ENCODE results near the gene TCN2.
"Not testable (repeated sequence)": the region's sequence is repeated elsewhere in the genome, so short reads cannot be mapped to it uniquely, and the experiment has no call there.

The TCN2 gene

DNA sequence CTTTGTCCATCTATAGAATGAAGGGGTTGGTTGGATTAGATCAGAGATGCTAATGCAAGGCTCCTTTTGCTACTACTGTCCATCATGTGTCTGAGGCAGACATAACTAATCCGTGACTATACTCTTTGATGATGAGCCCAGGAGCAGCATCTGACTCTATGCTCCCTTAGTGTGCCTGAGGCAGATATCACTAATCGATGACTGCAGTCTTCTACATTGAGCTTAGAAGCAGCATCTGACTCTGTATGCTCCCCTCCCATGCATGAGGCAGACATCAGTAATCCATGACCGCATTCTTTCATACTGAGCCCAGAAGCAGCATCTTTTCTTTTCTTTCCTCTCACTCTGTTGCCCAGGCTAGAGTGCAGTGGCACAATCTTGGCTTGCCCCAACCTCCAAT lies 4.2 kb downstream of the TCN2 start:
- DNase-seq (ENCODE audit: low read depth), result no peak

DNA sequence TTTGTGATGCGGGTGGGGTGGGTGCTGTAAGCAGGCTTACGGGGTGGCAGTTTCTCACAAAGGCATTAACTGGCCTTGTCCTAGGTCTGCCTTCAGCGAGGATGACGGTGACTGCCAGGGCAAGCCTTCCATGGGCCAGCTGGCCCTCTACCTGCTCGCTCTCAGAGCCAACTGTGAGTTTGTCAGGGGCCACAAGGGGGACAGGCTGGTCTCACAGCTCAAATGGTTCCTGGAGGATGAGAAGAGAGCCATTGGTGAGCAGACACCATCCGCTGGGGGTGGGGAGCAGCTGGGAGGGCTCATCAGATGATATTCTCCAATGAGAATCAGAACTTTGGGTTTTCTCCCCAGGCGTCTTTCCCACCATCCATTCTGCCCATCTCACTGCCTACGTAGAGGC lies 5.8 kb downstream of the TCN2 start:
- no peak for DNase-seq (ENCODE audit: low read depth)

DNA sequence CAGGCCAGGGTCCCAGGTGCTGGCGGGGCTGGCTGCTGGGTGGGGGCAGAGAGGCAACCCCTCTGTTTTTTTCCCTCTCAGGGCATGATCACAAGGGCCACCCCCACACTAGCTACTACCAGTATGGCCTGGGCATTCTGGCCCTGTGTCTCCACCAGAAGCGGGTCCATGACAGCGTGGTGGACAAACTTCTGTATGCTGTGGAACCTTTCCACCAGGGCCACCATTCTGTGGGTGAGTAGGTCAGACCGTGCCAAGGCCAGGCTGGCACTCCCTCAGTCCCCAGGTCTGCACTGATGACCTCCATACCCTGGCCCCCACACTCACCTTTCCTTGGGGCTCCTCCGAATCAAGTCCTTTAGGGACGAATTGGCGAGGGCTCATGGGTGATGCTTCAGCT lies 7.3 kb downstream of the TCN2 start:
- no peak for DNase-seq (ENCODE audit: low read depth)

DNA sequence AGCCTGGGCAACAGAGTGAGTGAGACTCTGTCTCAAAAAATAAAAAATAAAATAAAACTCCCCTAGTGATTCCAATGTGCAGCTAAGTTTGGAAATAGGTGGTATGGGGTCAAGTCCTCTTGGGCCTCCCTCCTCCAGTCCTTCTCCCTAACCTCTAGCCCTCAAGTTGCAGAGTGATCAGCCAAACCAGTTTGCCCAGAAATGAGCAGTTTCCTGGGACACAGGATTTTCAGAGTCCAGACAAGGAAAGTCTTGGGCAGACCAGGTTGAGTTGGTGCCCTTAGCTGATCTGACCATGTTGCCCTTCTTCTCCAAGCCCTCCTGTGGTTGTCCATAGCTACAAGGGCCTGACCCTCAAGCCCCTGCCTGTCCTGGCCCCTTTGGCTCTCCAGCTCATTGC lies 7.9 kb downstream of the TCN2 start:
- no peak for DNase-seq (ENCODE audit: low read depth)

DNA sequence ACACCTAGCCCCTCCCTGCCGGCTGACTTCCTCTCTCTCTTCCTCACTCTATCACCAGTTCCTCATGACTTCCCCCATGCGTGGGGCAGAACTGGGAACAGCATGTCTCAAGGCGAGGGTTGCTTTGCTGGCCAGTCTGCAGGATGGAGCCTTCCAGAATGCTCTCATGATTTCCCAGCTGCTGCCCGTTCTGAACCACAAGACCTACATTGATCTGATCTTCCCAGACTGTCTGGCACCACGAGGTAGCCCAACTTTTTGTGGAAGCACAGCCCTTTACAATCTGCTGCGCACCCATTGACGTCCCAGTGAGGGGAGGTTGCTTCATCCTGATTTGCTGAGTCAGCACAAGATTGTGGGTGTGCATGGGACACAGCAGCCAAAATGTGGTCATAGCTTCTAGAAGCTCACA lies 8.6 kb downstream of the TCN2 start:
- DNase-seq (ENCODE audit: low read depth), result no peak

DNA sequence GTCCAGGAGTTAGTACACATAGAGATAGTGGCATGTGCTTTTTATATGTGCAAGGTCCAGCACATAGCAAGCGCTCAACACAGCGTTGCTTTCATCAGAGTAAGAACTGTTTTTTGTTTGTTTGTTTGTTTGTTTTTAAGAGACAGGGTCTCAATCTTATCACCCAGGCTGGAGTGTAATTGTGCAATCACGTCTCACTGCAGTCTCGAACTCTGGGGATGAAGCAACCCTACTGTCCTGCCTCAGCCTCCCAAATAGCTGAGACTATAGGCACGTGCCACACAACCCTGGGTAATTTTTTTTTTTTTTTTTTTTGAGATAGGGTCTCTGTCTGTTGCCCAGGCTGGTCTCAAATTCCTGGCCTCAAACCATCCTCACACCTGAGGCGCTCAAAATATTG lies 10.8 kb downstream of the TCN2 start:
- no peak for DNase-seq (ENCODE audit: low read depth)

DNA sequence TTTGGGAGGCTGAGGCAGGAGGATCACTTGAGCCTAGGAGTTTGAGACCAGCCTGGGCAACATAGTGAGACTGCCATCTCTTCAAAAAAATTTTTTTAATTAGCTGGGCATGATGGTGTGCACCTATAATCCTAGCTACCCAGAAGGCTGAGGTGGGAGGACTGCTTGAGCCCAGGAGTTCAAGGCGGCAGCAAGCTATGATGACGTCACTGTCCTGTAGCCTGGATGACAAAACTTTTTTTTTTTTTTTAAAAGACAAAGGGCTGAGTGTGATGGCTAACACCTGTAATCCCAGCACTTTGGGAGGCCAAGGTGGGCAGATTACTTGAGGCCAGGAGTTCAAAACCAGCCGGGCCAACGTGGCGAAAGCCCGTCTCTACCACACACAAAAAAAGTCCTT lies 12.9 kb downstream of the TCN2 start:
- DNase-seq (ENCODE audit: low read depth), result not testable (repeated sequence)

DNA sequence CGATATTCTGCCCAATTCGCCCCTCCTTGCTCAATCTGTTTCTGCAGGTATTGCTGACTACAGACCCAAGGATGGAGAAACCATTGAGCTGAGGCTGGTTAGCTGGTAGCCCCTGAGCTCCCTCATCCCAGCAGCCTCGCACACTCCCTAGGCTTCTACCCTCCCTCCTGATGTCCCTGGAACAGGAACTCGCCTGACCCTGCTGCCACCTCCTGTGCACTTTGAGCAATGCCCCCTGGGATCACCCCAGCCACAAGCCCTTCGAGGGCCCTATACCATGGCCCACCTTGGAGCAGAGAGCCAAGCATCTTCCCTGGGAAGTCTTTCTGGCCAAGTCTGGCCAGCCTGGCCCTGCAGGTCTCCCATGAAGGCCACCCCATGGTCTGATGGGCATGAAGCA lies 19.4 kb downstream of the TCN2 start:
- no peak for DNase-seq (ENCODE audit: low read depth)

DNA sequence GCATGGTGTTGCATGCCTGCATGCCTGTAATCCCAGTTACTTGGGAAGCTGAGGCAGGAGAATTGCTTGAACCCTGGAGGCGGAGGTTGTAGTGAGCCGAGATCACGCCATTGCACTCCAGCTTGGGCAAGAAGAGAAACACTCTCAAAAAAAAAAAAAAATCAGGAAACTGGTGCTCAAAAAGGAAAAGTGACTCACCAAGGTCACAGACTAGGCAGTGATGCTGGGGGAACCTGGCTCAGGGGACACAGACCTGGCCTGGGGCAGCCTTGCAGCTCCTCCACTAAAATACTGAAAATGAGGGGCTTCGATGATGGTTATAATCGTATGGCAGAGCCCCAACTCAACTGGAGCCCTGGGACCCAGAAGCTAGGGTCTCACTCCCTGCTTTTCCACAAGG lies 20.5 kb downstream of the TCN2 start:
- DNase-seq (ENCODE audit: low read depth), result no peak

DNA sequence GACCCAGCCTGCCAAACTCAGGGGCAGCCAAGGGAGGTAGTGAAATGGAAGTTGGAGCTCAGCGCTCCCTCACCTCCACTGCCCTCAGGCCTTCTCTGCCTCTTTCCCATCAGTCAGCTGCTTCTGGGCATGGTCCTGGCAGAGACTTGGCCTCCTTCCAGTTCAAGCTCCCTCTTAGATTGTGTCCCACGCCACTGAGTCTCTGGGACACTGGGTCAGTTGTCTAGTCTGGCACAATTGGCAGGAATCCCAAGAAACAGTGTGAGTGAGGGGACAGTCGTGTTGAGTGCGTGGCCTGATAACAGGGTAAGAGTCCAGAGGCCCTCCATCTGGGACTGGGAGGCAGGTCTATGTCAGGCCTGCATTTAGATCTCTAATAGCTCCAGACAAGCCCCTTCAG lies 21.5 kb downstream of the TCN2 start:
- DNase-seq (ENCODE audit: low read depth), result no peak

DNA sequence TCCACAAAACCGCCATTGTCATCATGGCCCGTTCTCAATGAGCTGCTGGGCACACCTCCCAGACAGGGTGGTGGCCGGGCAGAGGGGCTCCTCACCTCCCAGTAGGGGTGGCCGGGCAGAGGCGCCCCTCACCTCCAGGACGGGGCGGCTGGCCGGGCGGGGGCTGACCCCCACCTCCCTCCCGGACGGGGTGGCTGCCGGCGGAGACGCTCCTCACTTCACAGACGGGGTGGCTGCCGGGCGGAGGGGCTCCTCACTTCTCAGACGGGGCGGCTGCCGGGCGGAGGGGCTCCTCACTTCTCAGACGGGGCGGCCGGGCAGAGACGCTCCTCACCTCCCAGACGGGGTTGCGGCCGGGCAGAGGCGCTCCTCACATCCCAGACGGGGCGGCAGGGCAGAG lies 24.5 kb downstream of the TCN2 start:
- DNase-seq (ENCODE audit: low read depth), result not testable (repeated sequence)

DNA sequence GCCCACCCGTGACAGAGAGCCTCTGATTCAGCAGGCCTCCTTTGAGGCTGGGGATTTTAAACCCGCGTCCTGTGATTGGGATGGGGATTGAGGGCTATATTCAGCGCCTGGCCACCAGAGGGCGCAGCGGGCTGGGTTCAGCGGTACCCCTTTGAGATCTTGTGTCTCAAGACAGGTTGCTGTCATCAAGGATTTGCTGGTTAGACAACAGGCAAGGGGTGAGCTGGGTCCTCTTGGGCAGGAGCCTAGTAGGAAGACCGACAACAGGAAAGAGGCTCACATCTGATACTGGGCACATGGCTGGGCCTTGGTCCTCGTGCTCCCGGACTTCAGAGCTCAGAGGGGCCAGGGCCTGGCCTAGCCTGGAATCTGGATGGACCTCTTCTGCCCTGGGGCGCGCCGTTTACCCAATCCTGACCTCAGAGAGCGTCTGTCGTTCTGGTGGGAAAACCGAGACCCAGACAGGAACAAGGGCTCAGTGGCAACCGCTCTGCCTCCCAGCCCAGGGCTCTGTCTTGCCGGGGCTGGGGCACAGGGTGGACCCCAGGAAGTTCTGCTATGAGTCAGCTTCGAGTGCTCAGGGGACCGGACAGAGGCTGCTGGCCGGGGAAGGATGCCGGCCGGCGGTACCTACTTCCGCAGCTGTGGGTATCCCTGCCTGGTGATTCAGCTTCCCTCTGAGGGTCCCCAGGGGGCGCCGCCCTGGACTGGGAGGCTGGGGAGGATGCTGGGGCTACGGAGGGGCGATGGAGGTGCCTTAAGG lies 27.7 kb downstream of the TCN2 start:
- DNase-seq (ENCODE audit: low read depth), result peak; percentile 89

DNA sequence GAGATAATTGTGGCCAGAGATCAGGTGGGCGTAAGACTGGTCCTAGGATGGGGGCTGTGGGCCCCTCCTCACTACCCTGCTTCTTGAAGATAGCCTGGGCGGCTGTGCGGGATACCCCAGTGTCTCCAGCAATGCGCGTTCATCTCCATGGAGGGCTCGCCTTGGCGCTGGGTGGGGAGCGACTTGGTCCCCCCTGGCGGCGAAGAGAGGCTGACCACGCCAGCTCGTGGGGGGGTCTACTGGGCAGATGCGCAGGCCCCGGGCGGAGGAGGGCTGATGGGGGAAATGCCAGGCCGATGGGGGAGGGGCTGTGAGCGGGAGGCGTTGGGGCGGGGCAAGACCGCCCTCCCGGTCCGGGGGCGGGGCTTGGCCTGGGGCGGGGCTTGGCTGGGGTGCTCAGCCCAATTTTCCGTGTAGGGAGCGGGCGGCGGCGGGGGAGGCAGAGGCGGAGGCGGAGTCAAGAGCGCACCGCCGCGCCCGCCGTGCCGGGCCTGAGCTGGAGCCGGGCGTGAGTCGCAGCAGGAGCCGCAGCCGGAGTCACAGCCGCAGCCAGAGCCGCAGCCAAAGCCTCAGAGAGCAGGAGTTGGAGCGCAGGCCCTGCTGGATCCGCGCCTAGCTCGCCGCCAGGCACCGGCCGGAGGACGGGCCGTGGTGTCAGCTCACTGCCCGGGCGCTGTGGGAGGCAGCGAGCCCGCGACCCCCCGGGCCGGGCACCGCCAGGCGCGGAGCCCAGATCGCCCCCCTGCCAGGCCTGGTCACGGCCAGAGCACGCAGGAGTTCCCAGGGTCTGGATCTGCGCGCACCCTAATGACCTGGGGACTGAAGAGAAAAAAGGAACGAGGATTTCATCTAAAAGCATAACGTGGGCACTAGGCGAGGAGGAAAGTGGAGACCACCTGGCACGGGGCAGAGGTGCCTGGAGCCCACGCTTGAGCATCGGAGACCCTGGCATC lies 28.6 kb downstream of the TCN2 start, which contains the start of gene SLC35E4:
Gene SLC35E4, plus strand, starts transcription at position 509 of the 953 bp plus-strand sequence. CDS start 670 bp downstream, outside the sequence.
- peak; percentile 94 for DNase-seq (ENCODE audit: low read depth)

DNA sequence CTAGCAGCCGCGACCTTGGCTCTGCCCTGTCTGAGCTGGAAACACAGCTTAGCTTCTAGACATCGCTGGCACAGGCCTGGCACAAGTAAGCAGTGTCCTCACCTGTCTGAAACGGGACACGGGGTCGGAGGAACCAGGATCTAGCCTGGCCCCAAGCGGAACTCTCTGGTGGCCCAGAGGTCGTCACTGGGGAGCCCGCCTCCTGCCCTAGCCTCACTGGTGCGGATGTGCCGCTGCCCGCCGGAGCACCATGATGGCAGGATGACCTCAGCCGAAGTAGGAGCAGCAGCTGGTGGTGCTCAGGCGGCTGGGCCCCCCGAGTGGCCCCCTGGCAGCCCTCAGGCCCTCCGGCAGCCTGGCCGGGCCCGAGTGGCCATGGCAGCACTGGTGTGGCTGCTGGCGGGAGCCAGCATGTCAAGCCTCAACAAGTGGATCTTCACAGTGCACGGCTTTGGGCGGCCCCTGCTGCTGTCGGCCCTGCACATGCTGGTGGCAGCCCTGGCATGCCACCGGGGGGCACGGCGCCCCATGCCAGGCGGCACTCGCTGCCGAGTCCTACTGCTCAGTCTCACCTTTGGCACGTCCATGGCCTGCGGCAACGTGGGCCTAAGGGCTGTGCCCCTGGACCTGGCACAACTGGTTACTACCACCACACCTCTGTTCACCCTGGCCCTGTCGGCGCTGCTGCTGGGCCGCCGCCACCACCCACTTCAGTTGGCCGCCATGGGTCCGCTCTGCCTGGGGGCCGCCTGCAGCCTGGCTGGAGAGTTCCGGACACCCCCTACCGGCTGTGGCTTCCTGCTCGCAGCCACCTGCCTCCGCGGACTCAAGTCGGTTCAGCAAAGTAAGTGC lies 29.5 kb downstream of the TCN2 start:
- no peak for DNase-seq (ENCODE audit: low read depth)

DNA sequence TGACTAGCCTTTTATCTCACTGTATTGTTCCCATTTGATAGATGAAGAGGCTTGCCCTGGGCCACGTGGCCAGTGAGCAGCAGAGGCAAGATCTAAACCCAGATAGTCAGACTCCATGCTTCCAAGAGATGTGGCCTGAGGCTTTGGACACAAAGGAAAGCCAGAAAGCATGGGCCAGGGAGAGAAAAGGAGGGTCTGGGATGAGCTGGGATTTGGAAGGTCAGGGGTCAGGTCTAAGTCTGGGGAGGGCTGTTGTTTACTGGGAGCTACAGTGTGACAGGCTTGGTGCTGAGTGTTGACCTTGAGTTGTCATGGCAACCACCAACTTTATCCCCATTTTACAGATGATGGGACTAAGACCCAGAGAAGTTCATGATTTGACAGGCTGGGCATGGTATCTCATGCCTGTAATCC lies 30.7 kb downstream of the TCN2 start:
- no peak for DNase-seq (ENCODE audit: low read depth)

DNA sequence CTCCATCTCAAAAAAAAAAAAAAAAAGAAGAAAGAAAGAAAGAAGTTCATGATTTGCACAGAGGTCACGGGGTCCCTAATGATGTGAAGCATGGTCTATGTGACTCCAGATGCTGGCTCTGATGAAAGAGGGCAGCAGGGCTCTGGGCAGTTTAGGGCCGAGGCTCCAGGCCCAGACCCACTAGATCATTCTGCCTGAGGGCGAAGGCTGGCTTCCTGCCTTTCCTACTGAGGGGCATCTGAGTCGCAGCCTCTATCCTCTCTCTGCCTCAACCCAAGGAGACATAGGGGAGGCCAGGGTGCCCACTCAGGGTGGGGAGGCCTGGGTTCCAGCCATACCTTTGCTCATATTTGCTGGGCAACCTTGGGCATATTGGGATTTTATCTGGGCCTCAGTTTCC lies 33.4 kb downstream of the TCN2 start:
- no peak for DNase-seq (ENCODE audit: low read depth)

DNA sequence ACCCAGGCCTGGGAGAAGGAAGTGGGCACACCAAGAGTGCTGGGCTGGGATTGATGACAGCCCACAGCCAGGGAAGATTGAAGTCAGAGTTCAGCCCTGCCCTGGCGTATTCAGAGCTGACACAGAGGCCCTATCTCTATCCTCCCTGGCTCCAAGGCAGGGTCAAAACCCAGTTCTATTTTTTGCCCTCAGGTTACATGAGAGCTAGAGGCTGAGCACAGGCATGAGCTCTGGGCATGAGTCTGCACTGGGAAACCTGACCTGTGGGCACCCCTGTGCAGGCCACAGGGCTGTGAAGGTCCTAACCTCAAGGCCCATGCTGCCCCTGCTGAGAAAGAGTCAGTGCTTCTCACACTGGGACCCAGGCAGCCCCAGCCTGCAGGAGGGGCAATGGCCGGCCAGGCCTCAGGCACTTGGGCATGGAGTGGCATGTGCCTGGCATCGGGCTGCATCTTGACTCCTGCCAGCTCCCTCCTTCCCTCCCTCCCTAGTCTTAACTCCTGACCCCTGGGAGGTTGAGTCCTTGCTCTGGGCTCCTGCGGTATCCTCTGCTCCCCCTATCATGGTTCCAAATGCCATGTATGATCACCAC lies 34.0 kb downstream of the TCN2 start:
- no peak for DNase-seq (ENCODE audit: low read depth)

DNA sequence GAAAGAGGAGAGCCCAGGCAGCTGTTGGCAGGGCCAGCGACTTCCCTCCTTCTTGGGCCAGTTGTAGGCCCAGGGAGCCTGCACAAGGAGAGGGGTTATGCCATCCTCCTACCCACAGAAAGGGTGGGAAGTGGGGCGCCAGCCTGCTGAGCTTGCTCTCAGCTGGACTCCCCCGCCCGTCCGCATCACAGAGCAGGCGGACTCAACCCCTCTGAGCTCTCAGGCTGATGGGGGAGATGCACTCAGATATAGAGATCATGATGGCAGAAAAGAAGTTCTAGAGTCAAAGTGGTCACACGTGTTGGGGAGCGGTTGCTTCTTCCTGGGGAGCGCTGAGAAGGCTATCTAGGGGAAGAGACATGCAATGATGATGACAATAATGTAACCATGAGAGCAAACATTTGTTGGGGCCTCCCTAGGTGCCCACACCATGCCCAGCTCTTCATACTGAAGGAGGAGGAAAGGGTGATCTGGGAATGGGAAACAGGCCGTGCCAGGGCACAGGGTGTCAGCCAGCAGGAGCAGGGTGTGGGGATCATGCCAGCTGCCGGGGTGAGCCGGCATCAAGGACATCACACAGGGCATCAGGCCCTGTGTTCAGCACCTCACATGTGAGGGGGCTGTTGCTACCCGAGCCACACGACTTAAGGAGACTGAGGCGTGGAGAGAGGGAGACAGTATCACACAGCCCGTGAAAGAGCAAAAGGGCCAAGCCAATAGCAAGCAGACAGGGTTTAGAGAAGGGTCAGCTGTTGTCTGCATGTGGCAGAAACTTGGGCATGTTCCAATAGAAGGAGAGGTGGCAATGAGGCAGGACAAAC lies 36.3 kb downstream of the TCN2 start:
- DNase-seq (ENCODE audit: low read depth), result no peak

DNA sequence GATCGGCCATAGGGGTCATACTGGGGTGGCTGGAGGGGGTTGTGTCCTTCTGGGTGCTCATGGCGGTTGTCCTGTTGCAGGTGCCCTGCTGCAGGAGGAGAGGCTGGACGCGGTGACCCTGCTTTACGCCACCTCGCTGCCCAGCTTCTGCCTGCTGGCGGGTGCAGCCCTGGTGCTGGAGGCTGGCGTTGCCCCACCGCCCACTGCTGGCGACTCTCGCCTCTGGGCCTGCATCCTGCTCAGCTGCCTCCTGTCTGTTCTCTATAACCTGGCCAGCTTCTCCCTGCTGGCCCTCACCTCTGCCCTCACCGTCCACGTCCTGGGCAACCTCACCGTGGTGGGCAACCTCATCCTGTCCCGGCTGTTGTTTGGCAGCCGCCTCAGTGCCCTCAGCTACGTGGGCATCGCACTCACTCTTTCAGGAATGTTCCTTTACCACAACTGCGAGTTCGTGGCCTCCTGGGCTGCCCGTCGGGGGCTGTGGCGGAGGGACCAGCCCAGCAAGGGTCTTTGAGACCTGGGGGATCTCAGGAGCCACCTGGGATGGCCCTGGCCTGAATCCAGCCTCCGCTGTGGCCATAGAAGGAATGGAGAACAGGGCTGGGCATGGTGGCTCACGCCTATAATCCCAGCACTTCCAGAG lies 39.7 kb downstream of the TCN2 start:
- no peak for DNase-seq (ENCODE audit: low read depth)

DNA sequence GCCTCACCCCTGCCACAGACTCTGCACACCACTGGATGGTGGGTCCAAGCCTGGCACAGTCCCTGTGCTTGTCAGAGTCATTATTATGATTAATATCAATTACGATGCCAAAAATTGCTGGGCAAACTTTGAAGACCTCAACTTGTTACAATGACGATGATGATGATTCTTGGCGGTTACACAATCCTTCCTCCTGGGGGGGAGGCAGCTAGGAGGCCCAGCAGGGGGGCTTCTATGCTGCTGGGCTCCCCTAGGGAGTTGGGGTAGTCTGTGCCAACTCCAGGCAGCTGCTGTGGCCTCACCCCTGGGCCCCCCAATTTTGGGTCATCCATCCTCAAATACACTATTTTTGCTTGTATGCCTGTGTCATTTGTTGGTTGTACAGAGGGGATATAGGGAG lies 40.6 kb downstream of the TCN2 start:
- DNase-seq (ENCODE audit: low read depth), result no peak

Data from stimulated activated CD8-positive, alpha-beta memory T cell treated with anti-CD3 and anti-CD28 coated beads, Interleukin-15, amount 100 ng/mL, for 24 hours (primary cell).